Measurements from ENCODE around the gene MN1. TPM values are rescaled to one million over a fixed set of nuclear protein-coding genes. Genes with fewer than 3 reads are reported as not detected.
A peak's percentile ranks its signal among the peaks of the same experiment; 100 is the strongest.

The MN1 gene
- total and polyA plus RNA-seq, 2 experiments from 2014 or later = 1.0 to 6.8 TPM

GRCh38 chr22:27778294-27779090, 23.1 kb downstream of the MN1 start (continued):
- no peak for TF ChIP-seq CREB1 (CRISPR knock-in tag; IDR thresholded peaks at IDR 0.05; ENCODE audit: low read depth)
- no peak for TF ChIP-seq JUNB (IDR thresholded peaks at IDR 0.05; ENCODE audit: unreplicated experiment)
- no peak for TF ChIP-seq POLR2AphosphoS5 (IDR thresholded peaks at IDR 0.05; ENCODE audit: low read depth)
- no peak for TF ChIP-seq ETS1 (IDR thresholded peaks at IDR 0.05)
- no peak for TF ChIP-seq ZNF114 (CRISPR knock-in tag; IDR thresholded peaks at IDR 0.05)

GRCh38 chr22:27777128-27777527, 24.4 kb downstream of the MN1 start:
- Histone ChIP-seq H3K4me1 (ENCODE audit: insufficient read depth) (peaks cover 58% of the 10 kb centered on the region), H3K27ac (ENCODE audit: low read depth) (peak overlapping the region; percentile 69), H3K4me2 (peak overlapping the region; percentile 73), H4K20me1 (replicated peaks; ENCODE audit: insufficient read depth) (no peaks in the 10 kb centered on the region), H3K4me3 (peak overlapping the region; percentile 39), H2AFZ (no peak overlapping the region), H3K9me2 (ENCODE audit: insufficient read depth) (no peaks in the 10 kb centered on the region), H3K79me2 (replicated peaks; ENCODE audit: insufficient read depth) (no peaks in the 10 kb centered on the region), H3K27me3 (ENCODE audit: insufficient read depth) (no peaks in the 10 kb centered on the region), H3F3A (replicated peaks; ENCODE audit: low read depth) (peaks cover 13% of the 10 kb centered on the region; the same call in 1 of the 2 replicates), H3K36me3 (ENCODE audit: insufficient read depth) (no peaks in the 10 kb centered on the region)
- Mint-ChIP-seq H3K27me3 (ENCODE audit: insufficient read depth, low read depth, poor library complexity) (peaks cover 10% of the 10 kb centered on the region), H3K36me3 (ENCODE audit: low read depth) (peaks cover 7% of the 10 kb centered on the region), H3K4me1 (peaks cover 60% of the 10 kb centered on the region), H3K4me3 (no peak overlapping the region), H3K9me3 (peaks cover 12% of the 10 kb centered on the region), H3K27ac (no peak overlapping the region; the same call in 1 of the 2 replicates)
- DNase-seq (ENCODE audit: low spot score) = no peak
- ATAC-seq = no peak
- TF ChIP-seq, protein P1, sequence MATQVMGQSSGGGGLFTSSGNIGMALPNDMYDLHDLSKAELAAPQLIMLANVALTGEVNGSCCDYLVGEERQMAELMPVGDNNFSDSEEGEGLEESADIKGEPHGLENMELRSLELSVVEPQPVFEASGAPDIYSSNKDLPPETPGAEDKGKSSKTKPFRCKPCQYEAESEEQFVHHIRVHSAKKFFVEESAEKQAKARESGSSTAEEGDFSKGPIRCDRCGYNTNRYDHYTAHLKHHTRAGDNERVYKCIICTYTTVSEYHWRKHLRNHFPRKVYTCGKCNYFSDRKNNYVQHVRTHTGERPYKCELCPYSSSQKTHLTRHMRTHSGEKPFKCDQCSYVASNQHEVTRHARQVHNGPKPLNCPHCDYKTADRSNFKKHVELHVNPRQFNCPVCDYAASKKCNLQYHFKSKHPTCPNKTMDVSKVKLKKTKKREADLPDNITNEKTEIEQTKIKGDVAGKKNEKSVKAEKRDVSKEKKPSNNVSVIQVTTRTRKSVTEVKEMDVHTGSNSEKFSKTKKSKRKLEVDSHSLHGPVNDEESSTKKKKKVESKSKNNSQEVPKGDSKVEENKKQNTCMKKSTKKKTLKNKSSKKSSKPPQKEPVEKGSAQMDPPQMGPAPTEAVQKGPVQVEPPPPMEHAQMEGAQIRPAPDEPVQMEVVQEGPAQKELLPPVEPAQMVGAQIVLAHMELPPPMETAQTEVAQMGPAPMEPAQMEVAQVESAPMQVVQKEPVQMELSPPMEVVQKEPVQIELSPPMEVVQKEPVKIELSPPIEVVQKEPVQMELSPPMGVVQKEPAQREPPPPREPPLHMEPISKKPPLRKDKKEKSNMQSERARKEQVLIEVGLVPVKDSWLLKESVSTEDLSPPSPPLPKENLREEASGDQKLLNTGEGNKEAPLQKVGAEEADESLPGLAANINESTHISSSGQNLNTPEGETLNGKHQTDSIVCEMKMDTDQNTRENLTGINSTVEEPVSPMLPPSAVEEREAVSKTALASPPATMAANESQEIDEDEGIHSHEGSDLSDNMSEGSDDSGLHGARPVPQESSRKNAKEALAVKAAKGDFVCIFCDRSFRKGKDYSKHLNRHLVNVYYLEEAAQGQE (IDR thresholded peaks at IDR 0.05; ENCODE audit: unreplicated experiment) = no peak
- TF ChIP-seq ZNF462 (CRISPR knock-in tag; IDR thresholded peaks at IDR 0.05) (no peak), STAT1 (IDR thresholded peaks at IDR 0.05; ENCODE audit: unreplicated experiment) (no peak), ETS1 (IDR thresholded peaks at IDR 0.05) (no peak), NANOG (IDR thresholded peaks at IDR 0.05; ENCODE audit: borderline replicate concordance) (no peak), ZNF331 (CRISPR knock-in tag; IDR thresholded peaks at IDR 0.05; ENCODE audit: low read depth) (no peak), CREB1 (CRISPR knock-in tag; IDR thresholded peaks at IDR 0.05; ENCODE audit: low read depth) (no peak)
